Fibroblast of villous mesenchyme (primary cell): ENCODE data around the gene SGK1. TPM values are rescaled to one million over a fixed set of nuclear protein-coding genes. Genes with fewer than 3 reads are reported as not detected.

Experiments
- DNase-seq: peaks from one replicate; pipeline ENCODE4 v3.0.0-alpha.2; 2010; ENCODE audit warnings: low read depth
- H3K4me3 ChIP-seq: 2 replicates; pipeline ENCODE4 v1.5.1; 2011; ENCODE audit warnings: low read depth, mild to moderate bottlenecking, low read length
- total RNA-seq: library from RNA; depleted of rRNA; stranded (reverse); fragments of >200 nt; gene quantifications from 2 replicates; pipeline ENCODE4 v1.2.3, GENCODE V29; 2012
- TF ChIP-seq, protein P1 (sequence below): IDR thresholded peaks from 2 replicates; pipeline ENCODE4 v1.5.1; 2012; ENCODE audit warnings: low read depth, mild to moderate bottlenecking, low read length; ENCODE audit not compliant: insufficient read depth

The SGK1 gene
- total RNA-seq, 1 donor, result 244 TPM

DNA sequence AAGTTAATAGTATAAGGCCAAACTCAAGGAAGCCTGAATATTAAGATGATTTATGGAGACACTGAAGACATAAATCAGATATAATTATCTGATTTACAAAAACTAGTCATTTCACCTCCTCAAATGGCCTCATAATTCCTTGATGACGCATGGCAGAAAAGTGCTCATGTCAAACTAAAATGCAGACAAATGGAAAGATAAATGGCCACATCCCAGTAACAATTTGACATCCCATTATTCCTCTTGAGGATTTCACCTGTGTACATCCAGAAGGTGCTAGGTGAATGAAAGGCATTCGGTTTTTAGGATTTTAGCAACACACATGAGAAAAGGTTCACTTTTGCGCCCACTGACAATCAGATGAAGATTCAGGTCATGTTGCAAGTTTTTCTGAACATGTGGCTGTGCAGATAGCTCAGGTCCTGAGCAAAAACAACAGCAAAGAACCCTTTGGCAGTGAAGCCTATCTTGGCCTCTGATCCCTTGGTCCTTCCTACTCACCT is 24.2 kb downstream of the SGK1 start:
- TF ChIP-seq, protein P1, sequence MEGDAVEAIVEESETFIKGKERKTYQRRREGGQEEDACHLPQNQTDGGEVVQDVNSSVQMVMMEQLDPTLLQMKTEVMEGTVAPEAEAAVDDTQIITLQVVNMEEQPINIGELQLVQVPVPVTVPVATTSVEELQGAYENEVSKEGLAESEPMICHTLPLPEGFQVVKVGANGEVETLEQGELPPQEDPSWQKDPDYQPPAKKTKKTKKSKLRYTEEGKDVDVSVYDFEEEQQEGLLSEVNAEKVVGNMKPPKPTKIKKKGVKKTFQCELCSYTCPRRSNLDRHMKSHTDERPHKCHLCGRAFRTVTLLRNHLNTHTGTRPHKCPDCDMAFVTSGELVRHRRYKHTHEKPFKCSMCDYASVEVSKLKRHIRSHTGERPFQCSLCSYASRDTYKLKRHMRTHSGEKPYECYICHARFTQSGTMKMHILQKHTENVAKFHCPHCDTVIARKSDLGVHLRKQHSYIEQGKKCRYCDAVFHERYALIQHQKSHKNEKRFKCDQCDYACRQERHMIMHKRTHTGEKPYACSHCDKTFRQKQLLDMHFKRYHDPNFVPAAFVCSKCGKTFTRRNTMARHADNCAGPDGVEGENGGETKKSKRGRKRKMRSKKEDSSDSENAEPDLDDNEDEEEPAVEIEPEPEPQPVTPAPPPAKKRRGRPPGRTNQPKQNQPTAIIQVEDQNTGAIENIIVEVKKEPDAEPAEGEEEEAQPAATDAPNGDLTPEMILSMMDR, result no peak
- peak; percentile 79 for DNase-seq
- no peak overlapping the region for H3K4me3 ChIP-seq

DNA sequence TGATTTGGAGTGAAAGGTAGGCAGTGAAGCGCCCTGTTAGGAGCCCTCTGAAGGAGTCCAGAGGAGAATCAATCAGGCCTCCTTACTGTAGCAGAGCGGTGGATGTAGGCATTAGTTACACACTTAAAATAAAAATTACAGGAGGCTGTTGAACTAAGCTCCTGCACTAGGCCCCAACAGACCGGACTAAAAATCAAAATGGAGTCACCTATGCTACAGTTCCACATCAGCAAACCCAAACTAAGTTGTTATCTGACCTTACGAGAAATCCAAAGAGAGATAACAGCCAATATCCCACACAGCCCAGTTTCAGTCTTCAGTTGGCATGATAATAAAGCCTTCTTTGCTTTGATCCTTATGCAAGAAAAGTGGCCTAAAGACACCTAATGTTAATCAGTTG is 26.8 kb downstream of the SGK1 start:
- DNase-seq, result no peak
- TF ChIP-seq, protein P1, result no peak
- no peak overlapping the region for H3K4me3 ChIP-seq

DNA sequence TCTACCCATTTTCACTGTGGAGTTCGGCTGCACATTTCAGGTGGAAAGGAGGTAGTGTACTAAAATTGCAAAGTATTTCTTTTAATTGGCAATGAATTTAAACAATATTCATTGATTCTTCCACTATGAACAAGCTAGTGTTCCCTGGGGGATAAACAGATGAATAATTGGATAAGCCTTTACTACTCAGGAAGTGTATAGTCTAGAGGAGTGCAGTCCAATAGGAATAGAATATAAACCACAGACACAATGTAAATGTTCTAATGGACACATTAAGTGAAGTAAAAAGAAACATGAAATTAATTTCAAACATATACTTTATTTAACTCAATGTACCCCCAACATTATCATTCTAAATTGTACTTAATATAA is 28.7 kb downstream of the SGK1 start:
- DNase-seq, result no peak
- no peak overlapping the region for H3K4me3 ChIP-seq
- TF ChIP-seq, protein P1, result no peak

DNA sequence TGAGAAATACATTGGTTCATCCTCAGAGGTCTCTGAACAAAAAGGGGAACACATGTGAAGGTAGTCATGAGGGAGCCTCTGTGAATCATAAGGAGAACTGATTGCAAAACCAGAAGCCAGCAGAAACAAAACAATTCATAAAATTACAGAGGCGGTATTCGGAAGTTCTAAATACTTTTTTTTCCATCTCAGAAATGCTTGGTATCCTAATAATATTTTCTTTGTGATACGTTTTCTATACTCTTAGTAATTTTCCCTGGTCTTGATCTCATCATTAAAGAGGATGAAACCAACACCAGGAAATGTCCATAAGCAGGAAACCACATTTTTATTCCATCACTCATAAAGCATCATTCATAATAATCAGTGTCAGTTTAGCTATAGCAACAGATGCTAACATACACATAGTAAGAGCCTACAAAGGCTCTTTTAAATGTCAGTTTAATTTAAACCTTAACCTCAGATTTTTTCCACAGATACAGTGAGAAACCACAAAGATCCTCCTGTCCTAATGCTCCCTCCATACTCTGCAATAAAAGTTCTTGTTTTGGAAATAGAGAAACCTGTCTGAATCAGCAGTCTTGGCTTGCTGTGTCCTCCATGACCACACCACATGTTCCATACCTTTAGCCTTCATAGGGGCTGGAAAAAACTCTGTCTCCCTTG is 29.2 kb downstream of the SGK1 start:
- no peak overlapping the region for H3K4me3 ChIP-seq
- TF ChIP-seq, protein P1, result no peak
- peak; percentile 97 for DNase-seq

DNA sequence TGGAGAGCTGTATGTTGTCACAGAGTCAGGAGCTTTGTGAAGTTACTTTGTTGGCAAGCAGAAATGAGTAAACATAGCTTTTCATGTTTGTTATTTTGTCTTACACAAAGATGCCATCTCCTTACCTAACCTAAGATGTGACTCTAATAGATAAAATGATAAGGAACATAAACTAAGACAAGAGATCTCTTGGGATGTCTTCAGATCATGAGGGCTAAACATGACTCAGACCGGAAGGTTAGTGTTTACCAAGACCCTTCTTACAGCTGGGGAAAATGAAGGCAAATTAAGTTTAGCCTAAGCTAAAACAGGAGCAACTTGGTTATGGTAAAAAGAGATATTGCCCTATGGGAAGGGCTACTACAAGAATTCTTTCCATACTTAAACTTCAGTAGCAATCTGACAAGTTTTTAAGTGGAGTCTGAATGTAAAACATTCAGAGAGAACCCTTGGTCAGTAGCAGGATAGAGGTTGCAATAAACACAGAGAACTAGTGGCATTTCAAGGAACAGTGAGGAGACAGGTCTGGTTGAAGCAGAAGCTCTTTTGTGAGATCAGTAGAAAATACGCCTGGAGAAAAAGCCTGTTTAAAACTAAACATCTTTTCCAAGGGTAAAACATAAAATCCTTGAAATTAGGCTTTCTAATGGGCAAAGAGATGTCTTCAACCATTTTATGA is 29.9 kb downstream of the SGK1 start:
- H3K4me3 ChIP-seq, result no peak overlapping the region
- TF ChIP-seq, protein P1, result no peak
- peak; percentile 91 for DNase-seq

DNA sequence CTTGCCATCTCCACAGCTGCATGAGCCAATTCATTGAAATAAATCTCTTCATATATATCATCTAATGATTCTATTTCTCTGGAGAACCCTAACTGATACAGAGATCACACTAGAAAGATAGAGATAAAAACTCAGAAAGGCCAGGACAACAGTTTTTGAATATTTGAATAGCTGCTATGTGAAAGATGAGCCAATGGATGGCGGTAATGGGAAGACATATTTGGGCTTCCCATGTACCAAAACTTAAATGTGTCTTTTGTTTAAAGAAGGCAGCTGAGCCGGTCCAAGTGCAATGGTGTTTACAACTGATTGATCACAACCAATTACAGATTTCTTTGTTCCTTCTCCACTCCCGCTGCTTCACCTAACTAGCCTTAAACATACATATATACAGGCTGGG is 35.1 kb downstream of the SGK1 start:
- TF ChIP-seq, protein P1, result no peak
- H3K4me3 ChIP-seq, result no peak overlapping the region
- DNase-seq, result no peak
